DOHH2 (cell line): ENCODE results near the gene TRAF5.

Experiments
- H3F3A ChIP-seq: fragments of 200-600 bp; sonication (generic), shearing (Covaris generic); 2 replicates; pipeline ENCODE4 v1.6.0; 2016; ENCODE audit warnings: antibody characterized with exemption, mild to moderate bottlenecking; ENCODE audit not compliant: control insufficient read depth, insufficient read depth
- H3K27ac ChIP-seq: fragments of 200-600 bp; sonication (generic); 2 replicates; pipeline ENCODE4 v1.5.1; 2014; ENCODE audit warnings: low read depth, mild to moderate bottlenecking, low read length, moderate library complexity
- H3K27me3 ChIP-seq: fragments of 200-600 bp; sonication (generic); 2 replicates; pipeline ENCODE4 v1.6.1; 2014; ENCODE audit warnings: mild to moderate bottlenecking, low read length, mixed read lengths; ENCODE audit not compliant: control insufficient read depth
- H3K36me3 ChIP-seq: fragments of 200-600 bp; sonication (generic); 2 replicates; pipeline ENCODE4 v1.6.1; 2014; ENCODE audit warnings: mild to moderate bottlenecking, low read length, moderate library complexity, mixed read lengths; ENCODE audit not compliant: control insufficient read depth
- H3K4me1 ChIP-seq: fragments of 200-600 bp; sonication (generic); 2 replicates; pipeline ENCODE4 v1.6.1; 2014; ENCODE audit warnings: mild to moderate bottlenecking, low read length, mixed read lengths; ENCODE audit not compliant: control insufficient read depth
- H3K4me2 ChIP-seq: fragments of 200-600 bp; sonication (generic); 2 replicates; pipeline ENCODE4 v1.6.0; 2014; ENCODE audit warnings: mild to moderate bottlenecking, low read length, moderate library complexity
- H3K4me3 ChIP-seq: fragments of 200-600 bp; sonication (generic); 2 replicates; pipeline ENCODE4 v1.5.1; 2014; ENCODE audit warnings: mild to moderate bottlenecking, low read length, mixed read lengths
- H3K79me2 ChIP-seq: fragments of 200-600 bp; sonication (generic); 2 replicates; pipeline ENCODE4 v1.6.1; 2014; ENCODE audit warnings: mild to moderate bottlenecking, low read length, mixed read lengths; ENCODE audit not compliant: control insufficient read depth
- H3K9me2 ChIP-seq: fragments of 200-600 bp; sonication (generic); replicated peaks from 2 replicates; pipeline ENCODE4 v1.6.1; 2014; ENCODE audit warnings: mild to moderate bottlenecking, low read length, mixed read lengths; ENCODE audit not compliant: control insufficient read depth
- H3K9me3 ChIP-seq: fragments of 200-600 bp; sonication (generic); 2 replicates; pipeline ENCODE4 v1.6.1; 2014; ENCODE audit warnings: antibody characterized with exemption, low read length, mixed read lengths; ENCODE audit not compliant: control insufficient read depth, insufficient read depth
- H4K20me1 ChIP-seq: fragments of 200-600 bp; sonication (generic); 2 replicates; pipeline ENCODE4 v1.6.0; 2014; ENCODE audit warnings: low read depth, mild to moderate bottlenecking, antibody characterized with exemption, low read length, moderate library complexity; ENCODE audit not compliant: control insufficient read depth, insufficient read depth
- CTCF ChIP-seq: fragments of 200-600 bp; sonication (generic); IDR thresholded peaks from one replicate; pipeline ENCODE4 v1.5.1; 2014; ENCODE audit warnings: antibody characterized with exemption, mild to moderate bottlenecking, low read depth, low read length; ENCODE audit not compliant: poor library complexity, severe bottlenecking
- EZH2phosphoT487 ChIP-seq: fragments of 200-600 bp; sonication (generic); IDR thresholded peaks from 2 replicates; pipeline ENCODE4 v1.6.1; 2017; ENCODE audit warnings: borderline replicate concordance, mild to moderate bottlenecking, antibody characterized with exemption, low read length, moderate library complexity, mixed read lengths

TRAF5 gene

DNA sequence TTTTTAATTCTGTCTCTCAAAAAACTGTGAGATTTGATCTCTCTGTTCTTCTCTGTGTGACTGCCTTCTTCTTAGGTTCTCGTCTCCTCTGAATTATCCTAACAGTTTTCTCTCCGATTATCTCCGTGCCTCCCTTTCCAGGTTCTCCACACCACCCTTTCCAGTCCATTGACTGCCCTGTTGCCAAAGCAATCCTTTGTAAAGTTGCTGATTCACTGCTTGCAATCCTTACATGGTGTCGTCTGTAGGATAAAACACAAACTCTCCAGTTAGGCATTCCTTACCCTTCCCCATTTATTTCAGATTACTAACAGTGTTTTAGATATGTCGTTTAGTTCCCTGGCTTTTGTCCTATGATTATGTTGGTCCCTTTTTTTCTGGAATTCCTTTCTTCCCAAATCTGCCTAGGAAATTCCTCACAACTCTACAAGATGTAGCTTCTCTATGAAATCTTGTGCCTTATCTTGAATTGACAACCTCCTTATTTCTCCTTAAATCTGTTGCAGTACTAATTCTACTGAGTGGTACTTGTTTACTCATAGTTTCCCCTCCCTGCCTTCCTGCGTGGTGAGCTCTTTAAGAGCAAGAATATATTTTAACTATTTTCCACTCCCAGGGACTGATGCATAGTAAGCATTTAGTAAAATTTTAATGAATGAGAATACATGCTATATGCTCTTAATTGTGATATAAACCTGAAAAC is 45.2 kb upstream of the TRAF5 start:
- H3K27me3 ChIP-seq, result no peaks in the 10 kb centered on the region
- peaks cover under 1% of the 10 kb centered on the region for H3K4me1 ChIP-seq
- H3K9me2 ChIP-seq, result no peaks in the 10 kb centered on the region
- no peak overlapping the region for H3K4me3 ChIP-seq
- no peaks in the 10 kb centered on the region for H3K79me2 ChIP-seq
- H3F3A ChIP-seq, result peaks cover under 1% of the 10 kb centered on the region
- no peak for TF ChIP-seq EZH2phosphoT487
- TF ChIP-seq CTCF, result no peak
- H3K27ac ChIP-seq, result no peak overlapping the region
- no peaks in the 10 kb centered on the region for H3K9me3 ChIP-seq
- peaks cover 64% of the 10 kb centered on the region for H3K36me3 ChIP-seq
- H4K20me1 ChIP-seq, result no peaks in the 10 kb centered on the region
- no peak overlapping the region for H3K4me2 ChIP-seq

- Histone ChIP-seq H3K9me2 (no peaks in the 10 kb centered on the region), H3K9me3 (no peaks in the 10 kb centered on the region), H3K27me3 (no peaks in the 10 kb centered on the region), H3F3A (peaks cover 4% of the 10 kb centered on the region), H3K4me1 (peaks cover 6% of the 10 kb centered on the region), H4K20me1 (no peaks in the 10 kb centered on the region), H3K79me2 (no peaks in the 10 kb centered on the region), H3K4me2 (no peak overlapping the region), H3K4me3 (no peak overlapping the region), H3K36me3 (peaks cover 69% of the 10 kb centered on the region), H3K27ac (no peak overlapping the region)
- TF ChIP-seq CTCF (no peak), EZH2phosphoT487 (no peak)
Measured at GRCh38 chr1:211282023-211282373, 44.6 kb upstream of the TRAF5 start.

DNA sequence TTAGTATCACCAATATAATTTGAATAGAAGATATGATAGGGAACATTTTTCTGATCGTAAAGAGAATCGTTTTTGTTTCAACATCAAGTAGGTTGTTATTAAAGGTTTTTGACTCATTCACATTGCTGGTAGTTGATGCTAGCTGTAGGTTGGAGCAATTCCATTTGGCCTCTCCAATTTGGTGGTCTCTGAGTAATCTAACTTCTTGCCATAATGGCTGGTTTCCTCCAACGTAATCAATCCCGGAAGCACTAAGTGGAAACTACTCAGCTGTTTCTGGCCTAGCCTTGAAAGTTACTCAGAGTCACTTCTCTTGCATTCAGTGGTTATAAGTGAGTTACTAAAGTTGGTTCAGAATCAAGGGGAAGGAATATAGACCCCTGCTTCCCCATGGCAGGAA is 41.4 kb upstream of the TRAF5 start:
- no peaks in the 10 kb centered on the region for H3K9me2 ChIP-seq
- H3K9me3 ChIP-seq, result no peaks in the 10 kb centered on the region
- H3K4me2 ChIP-seq, result no peak overlapping the region
- peaks cover 4% of the 10 kb centered on the region for H3F3A ChIP-seq
- no peaks in the 10 kb centered on the region for H3K79me2 ChIP-seq
- peaks cover 68% of the 10 kb centered on the region for H3K36me3 ChIP-seq
- no peaks in the 10 kb centered on the region for H3K27me3 ChIP-seq
- TF ChIP-seq EZH2phosphoT487 (no peak), CTCF (no peak)
- H4K20me1 ChIP-seq, result no peaks in the 10 kb centered on the region
- peaks cover 10% of the 10 kb centered on the region for H3K4me1 ChIP-seq
- no peak overlapping the region for H3K4me3 ChIP-seq
- no peak overlapping the region for H3K27ac ChIP-seq

- Histone ChIP-seq H3K36me3 (peaks cover 73% of the 10 kb centered on the region), H4K20me1 (no peaks in the 10 kb centered on the region; the same call in 1 of the 2 replicates), H3K79me2 (no peaks in the 10 kb centered on the region), H3K4me2 (0 out of 2 replicates have a peak overlapping the region, but pooled peaks have one; percentile 0), H3K4me1 (peaks cover 10% of the 10 kb centered on the region), H3K9me2 (no peaks in the 10 kb centered on the region), H3F3A (peaks cover 4% of the 10 kb centered on the region; the same call in 1 of the 2 replicates), H3K9me3 (no peaks in the 10 kb centered on the region), H3K27ac (no peak overlapping the region), H3K27me3 (no peaks in the 10 kb centered on the region), H3K4me3 (no peak overlapping the region)
- TF ChIP-seq CTCF (no peak), EZH2phosphoT487 (no peak)
Measured at GRCh38 chr1:211287218-211287617, 39.4 kb upstream of the TRAF5 start.
